Lung microvascular endothelial cell (primary cell): Measurements from ENCODE around the gene GSTA2. TPM values are rescaled to one million over a fixed set of nuclear protein-coding genes. Genes with fewer than 3 reads are reported as not detected.
"Not testable (repeated sequence)": the region's sequence is repeated elsewhere in the genome, so short reads cannot be mapped to it uniquely, and the experiment has no call there.

Experiments used
- DNase-seq, 2 donors: peaks; one replicate each; pipeline versions ENCODE4 v3.0.0 to v3.0.0-alpha.2; 2010; ENCODE audit warnings: low read depth in 2 of 2
- total RNA-seq: library from RNA; depleted of rRNA; stranded (reverse); fragments of >200 nt; gene quantifications from 2 replicates; pipeline ENCODE4 v1.2.1, GENCODE V29; 2014

The GSTA2 gene
- total RNA-seq, 1 donor from 2014 or later: not detected

GRCh38 chr6:52726193-52726542 is 37.1 kb downstream of the GSTA2 start:
- no peak for DNase-seq

- no peak for DNase-seq
Measured at GRCh38 chr6:52725535-52726192, 37.6 kb downstream of the GSTA2 start.

- peak in 1 of 2 donors; percentile 3 for DNase-seq
Measured at GRCh38 chr6:52725143-52725534, 38.1 kb downstream of the GSTA2 start.

- DNase-seq: peak; percentile 59 to 73
Measured at GRCh38 chr6:52724406-52725121, 38.7 kb downstream of the GSTA2 start.

GRCh38 chr6:52724042-52724405 is 39.3 kb downstream of the GSTA2 start:
- no peak for DNase-seq

GRCh38 chr6:52720321-52720720 is 43.0 kb downstream of the GSTA2 start:
- no peak for DNase-seq

GRCh38 chr6:52718550-52718949 is 44.7 kb downstream of the GSTA2 start:
- no peak for DNase-seq

GRCh38 chr6:52714761-52715160 is 48.5 kb downstream of the GSTA2 start:
- not testable (repeated sequence) for DNase-seq

- DNase-seq: peak in 1 of 2 donors; percentile 39
Measured at GRCh38 chr6:52712136-52712535, 51.1 kb downstream of the GSTA2 start.

GRCh38 chr6:52707963-52708680 is 55.2 kb downstream of the GSTA2 start:
- no peak for DNase-seq

- DNase-seq: no peak
Measured at GRCh38 chr6:52706001-52706400, 57.3 kb downstream of the GSTA2 start.

GRCh38 chr6:52704781-52705502 is 58.3 kb downstream of the GSTA2 start:
- DNase-seq: not testable (repeated sequence)

- DNase-seq: no peak
Measured at GRCh38 chr6:52704060-52704459, 59.2 kb downstream of the GSTA2 start.

Other genes starting within 250 kb of the GSTA2 start
- gene TRAM2, start 186.4 kb downstream of the GSTA2 start, total RNA-seq: 14.3 and 17.7 TPM in 2 replicates
- gene TMEM14A, start 92.4 kb downstream of the GSTA2 start, total RNA-seq: 6.2 and 15.5 TPM in 2 replicates
- not detected in 2 replicates for gene GSTA1, start 40.3 kb upstream of the GSTA2 start, total RNA-seq
- gene GSTA5, start 77.3 kb upstream of the GSTA2 start, total RNA-seq: not detected in 2 replicates
- not detected in 2 replicates for gene GSTA3, start 146.2 kb upstream of the GSTA2 start, total RNA-seq
- gene GSTA4, start 231.8 kb upstream of the GSTA2 start, total RNA-seq: 9.7 and 14.4 TPM in 2 replicates